Caco-2 (cell line): Measurements from ENCODE around the gene TRMT112. TPM values are rescaled to one million over a fixed set of nuclear protein-coding genes. Genes with fewer than 3 reads are reported as not detected.

ENCODE experiments used
- BruUV-seq: library from RNA; stranded (reverse); fragments of 400-500 nt; replicated peaks from 2 replicates; lab custom pipeline; 2021; lab: Mats Ljungman, UMichigan
- CTCF ChIA-PET: fragments of 300-600 bp; sonication (Branson Sonifier 250); formaldehyde crosslinking; loops from one replicate; lab custom pipeline; 2022; ENCODE audit warnings: antibody characterized with exemption; lab: Charles Lee
- POLR2A ChIA-PET: fragments of 300-600 bp; sonication (Branson Sonifier 250); formaldehyde crosslinking; loops from one replicate; lab custom pipeline; 2022; ENCODE audit warnings: antibody characterized with exemption; lab: Charles Lee
- DNase-seq, 2 experiments: peaks; one replicate each; pipeline versions ENCODE4 v3.0.0 to v3.0.0-alpha.2; 2020 to 2022
- H3K27me3 ChIP-seq: replicated peaks from 2 replicates; pipeline ENCODE4 v1.6.0; 2011; ENCODE audit warnings: low read length; ENCODE audit not compliant: control insufficient read depth, insufficient read depth
- H3K36me3 ChIP-seq: 2 replicates; pipeline ENCODE4 v1.5.1; 2011; ENCODE audit warnings: low read length; ENCODE audit not compliant: control insufficient read depth, insufficient read depth
- H3K4me1 ChIP-seq: fragments of 250-450 bp; sonication (Bioruptor Pico); 2 replicates; pipeline ENCODE4 v1.5.1; 2020; ENCODE audit warnings: mild to moderate bottlenecking
- H3K4me3 ChIP-seq: 2 replicates; pipeline ENCODE4 v1.5.1; 2011; ENCODE audit warnings: low read depth, mild to moderate bottlenecking, control low read depth, low read length
- H3K9me3 ChIP-seq: fragments of 250-450 bp; sonication (Bioruptor Pico); 2 replicates; pipeline ENCODE4 v1.5.1; 2020; ENCODE audit warnings: mild to moderate bottlenecking, moderate library complexity
- H3K27ac Mint-ChIP-seq: one replicate; pipeline ENCODE4 v1.8.0; 2022; ENCODE audit warnings: mixed read lengths; ENCODE audit not compliant: unreplicated experiment
- H3K27me3 Mint-ChIP-seq: one replicate; pipeline ENCODE4 v1.8.0; 2022; ENCODE audit warnings: mixed read lengths; ENCODE audit not compliant: insufficient read depth, unreplicated experiment
- H3K36me3 Mint-ChIP-seq: one replicate; pipeline ENCODE4 v1.8.0; 2022; ENCODE audit warnings: mild to moderate bottlenecking, mixed read lengths; ENCODE audit not compliant: insufficient read depth, unreplicated experiment
- H3K4me1 Mint-ChIP-seq: one replicate; pipeline ENCODE4 v1.8.0; 2022; ENCODE audit warnings: low read depth, mixed read lengths; ENCODE audit not compliant: unreplicated experiment
- H3K4me3 Mint-ChIP-seq: one replicate; pipeline ENCODE4 v1.8.0; 2022; ENCODE audit warnings: mild to moderate bottlenecking, moderate library complexity, mixed read lengths; ENCODE audit not compliant: unreplicated experiment
- H3K9me3 Mint-ChIP-seq: one replicate; pipeline ENCODE4 v1.8.0; 2022; ENCODE audit warnings: mixed read lengths; ENCODE audit not compliant: unreplicated experiment
- intact Hi-C: fragments of 100-400 bp; cut with micrococcal nuclease; formaldehyde crosslinking; loops from one replicate; pipeline ENCODE4 v1.10.0; 2022; ENCODE audit not compliant: unreplicated experiment
- total RNA-seq: library from RNA; stranded (reverse); gene quantifications from 2 replicates; pipeline ENCODE4 v1.2.3, GENCODE V29; 2022
- TF ChIP-seq, protein P1 (sequence below), 2 experiments: fragments of 200-600 bp in 1 of 2; IDR thresholded peaks; 1 replicate in 1 of 2; 2 replicates in 1 of 2; pipeline versions ENCODE4 v1.5.1 to v1.8.0; 2011 to 2022; ENCODE audit warnings: antibody characterized with exemption in 1 of 2, control low read depth in 1 of 2, inconsistent platforms in 1 of 2, low read depth in 1 of 2, low read length in 1 of 2, mild to moderate bottlenecking in 1 of 2, moderate library complexity in 1 of 2; ENCODE audit not compliant: insufficient read depth in 1 of 2, severe bottlenecking in 1 of 2, unreplicated experiment in 1 of 2

The TRMT112 gene
- total RNA-seq, 1 experiment from 2014 or later: 246 TPM

DNA sequence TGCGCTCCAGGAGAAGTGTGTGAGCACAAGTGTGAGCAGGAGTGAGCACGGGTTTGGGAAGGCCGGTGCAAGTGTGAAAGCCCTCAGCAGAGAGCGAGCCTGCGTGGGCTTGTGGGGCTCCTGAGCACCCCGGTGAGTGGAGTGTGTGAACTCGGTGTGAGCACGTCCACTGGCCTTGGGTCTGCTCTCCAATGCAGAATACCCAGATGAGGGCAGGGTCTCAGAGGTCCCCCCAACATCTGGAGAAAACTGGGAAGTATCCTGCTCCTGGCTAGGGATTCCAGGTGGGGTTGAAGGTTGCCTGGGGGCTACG is 10.8 kb downstream of the TRMT112 start:
- no peak for DNase-seq
- Mint-ChIP-seq H3K27me3 (no peaks in the 10 kb centered on the region), H3K4me1 (peaks cover 9% of the 10 kb centered on the region), H3K4me3 (peak overlapping the region; percentile 97), H3K9me3 (no peaks in the 10 kb centered on the region), H3K36me3 (peaks cover 55% of the 10 kb centered on the region), H3K27ac (peak overlapping the region; percentile 96)
- peaks cover 3% of the 10 kb centered on the region; the same call in 1 of the 2 replicates for H3K36me3 ChIP-seq
- H3K9me3 ChIP-seq: no peaks in the 10 kb centered on the region
- peaks cover 32% of the 10 kb centered on the region for H3K4me1 ChIP-seq
- H3K27me3 ChIP-seq: no peaks in the 10 kb centered on the region
- ChIA-PET CTCF (interaction anchor here (0.8 to 2.2 kb wide), 2 partner anchors 11 to 49 kb away, joined by 3 to 7 read pairs; partner anchors contain the start of genes PRDX5 and TRMT112), POLR2A (interaction anchor here (3.5 kb wide), 1 partner anchor 11 kb away, joined by 86 read pairs; the partner anchor contains the start of genes PRDX5 and TRMT112)
- H3K4me3 ChIP-seq: peak overlapping the region; percentile 65
- intact Hi-C loops: no loop called here
- TF ChIP-seq, protein P1, sequence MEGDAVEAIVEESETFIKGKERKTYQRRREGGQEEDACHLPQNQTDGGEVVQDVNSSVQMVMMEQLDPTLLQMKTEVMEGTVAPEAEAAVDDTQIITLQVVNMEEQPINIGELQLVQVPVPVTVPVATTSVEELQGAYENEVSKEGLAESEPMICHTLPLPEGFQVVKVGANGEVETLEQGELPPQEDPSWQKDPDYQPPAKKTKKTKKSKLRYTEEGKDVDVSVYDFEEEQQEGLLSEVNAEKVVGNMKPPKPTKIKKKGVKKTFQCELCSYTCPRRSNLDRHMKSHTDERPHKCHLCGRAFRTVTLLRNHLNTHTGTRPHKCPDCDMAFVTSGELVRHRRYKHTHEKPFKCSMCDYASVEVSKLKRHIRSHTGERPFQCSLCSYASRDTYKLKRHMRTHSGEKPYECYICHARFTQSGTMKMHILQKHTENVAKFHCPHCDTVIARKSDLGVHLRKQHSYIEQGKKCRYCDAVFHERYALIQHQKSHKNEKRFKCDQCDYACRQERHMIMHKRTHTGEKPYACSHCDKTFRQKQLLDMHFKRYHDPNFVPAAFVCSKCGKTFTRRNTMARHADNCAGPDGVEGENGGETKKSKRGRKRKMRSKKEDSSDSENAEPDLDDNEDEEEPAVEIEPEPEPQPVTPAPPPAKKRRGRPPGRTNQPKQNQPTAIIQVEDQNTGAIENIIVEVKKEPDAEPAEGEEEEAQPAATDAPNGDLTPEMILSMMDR (IDR thresholded peaks at IDR 0.05; ENCODE audit: insufficient read depth in 1 of 2, low read depth in 1 of 2, low read length in 1 of 2, severe bottlenecking in 1 of 2, unreplicated experiment in 1 of 2): no peak
- TSS peak; percentile 71 for BruUV-seq

DNA sequence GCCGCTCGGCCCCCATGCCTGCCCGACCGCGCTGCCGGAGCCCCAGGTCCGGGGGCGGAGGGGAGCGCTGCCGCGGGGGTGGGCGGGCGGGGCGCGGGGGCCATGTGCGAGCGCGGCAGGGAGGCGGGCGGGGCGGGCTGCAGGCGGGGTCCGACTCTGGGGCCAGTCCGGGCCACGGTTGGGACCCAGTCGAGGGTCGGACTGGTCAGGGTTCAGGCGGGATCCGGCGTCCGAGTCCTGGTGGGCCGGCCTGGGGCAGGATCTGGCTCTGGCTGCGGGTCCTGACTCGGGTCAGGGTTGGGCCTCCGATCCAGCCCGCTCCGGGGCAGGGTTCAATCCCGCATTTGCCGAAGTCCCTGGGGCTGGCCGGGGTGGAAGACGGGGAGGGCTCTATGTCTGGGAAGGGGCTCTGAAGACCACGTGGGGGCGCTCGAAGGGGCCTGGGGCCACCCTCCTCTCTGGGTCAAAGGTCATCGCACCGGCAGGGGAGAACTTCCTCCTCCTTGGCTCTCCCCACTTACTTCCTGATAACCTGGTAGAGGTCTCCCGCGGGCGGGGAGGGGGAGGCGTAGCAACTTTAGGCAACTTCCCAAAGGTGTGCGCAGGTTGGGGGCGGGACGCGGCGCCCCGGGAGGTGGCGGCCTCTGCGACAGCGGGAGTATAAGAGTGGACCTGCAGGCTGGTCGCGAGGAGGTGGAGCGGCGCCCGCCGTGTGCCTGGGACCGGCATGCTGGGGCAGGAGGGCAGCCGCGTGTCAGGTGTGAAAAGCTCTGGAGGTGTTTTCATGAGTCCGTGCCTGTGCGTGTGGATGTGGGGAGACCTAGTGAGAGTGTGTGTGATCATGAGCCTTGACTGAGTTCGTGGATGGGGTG is 11.4 kb downstream of the TRMT112 start:
- Histone ChIP-seq H3K4me1 (peaks cover 30% of the 10 kb centered on the region), H3K4me3 (peak overlapping the region; percentile 65), H3K36me3 (peaks cover 3% of the 10 kb centered on the region; the same call in 1 of the 2 replicates), H3K27me3 (no peaks in the 10 kb centered on the region), H3K9me3 (no peaks in the 10 kb centered on the region)
- CTCF ChIA-PET: interaction anchor here (0.6 to 5.8 kb wide), 7 partner anchors 12 to 54 kb away, joined by 3 to 61 read pairs (median 8); partner anchors contain the start of genes PLCB3, PRDX5 and TRMT112
- TF ChIP-seq, protein P1 (IDR thresholded peaks at IDR 0.05; ENCODE audit: insufficient read depth in 1 of 2, low read depth in 1 of 2, low read length in 1 of 2, severe bottlenecking in 1 of 2, unreplicated experiment in 1 of 2): peak in 1 of 2 experiments; percentile 66
- no peaks in the 10 kb centered on the region for H3K9me3 Mint-ChIP-seq
- peaks cover 49% of the 10 kb centered on the region for H3K36me3 Mint-ChIP-seq
- H3K27ac Mint-ChIP-seq: peak overlapping the region; percentile 96
- peaks cover 9% of the 10 kb centered on the region for H3K4me1 Mint-ChIP-seq
- peak overlapping the region; percentile 97 for H3K4me3 Mint-ChIP-seq
- DNase-seq: peak; percentile 97 to 98
- POLR2A ChIA-PET: interaction anchor here (0.6 to 3.5 kb wide), 8 partner anchors 11 to 1714 kb away, joined by 3 to 86 read pairs (median 5); partner anchors contain the start of genes PRDX5, SAC3D1, TRMT112 and TUT1
- H3K27me3 Mint-ChIP-seq: no peaks in the 10 kb centered on the region
- intact Hi-C loops: loop anchor here (1.0 to 2.0 kb wide), 4 partner anchors 11 to 65 kb away; partner anchors contain the start of genes BAD, FKBP2, GPR137 and TRMT112
- BruUV-seq: no TSS peak

DNA sequence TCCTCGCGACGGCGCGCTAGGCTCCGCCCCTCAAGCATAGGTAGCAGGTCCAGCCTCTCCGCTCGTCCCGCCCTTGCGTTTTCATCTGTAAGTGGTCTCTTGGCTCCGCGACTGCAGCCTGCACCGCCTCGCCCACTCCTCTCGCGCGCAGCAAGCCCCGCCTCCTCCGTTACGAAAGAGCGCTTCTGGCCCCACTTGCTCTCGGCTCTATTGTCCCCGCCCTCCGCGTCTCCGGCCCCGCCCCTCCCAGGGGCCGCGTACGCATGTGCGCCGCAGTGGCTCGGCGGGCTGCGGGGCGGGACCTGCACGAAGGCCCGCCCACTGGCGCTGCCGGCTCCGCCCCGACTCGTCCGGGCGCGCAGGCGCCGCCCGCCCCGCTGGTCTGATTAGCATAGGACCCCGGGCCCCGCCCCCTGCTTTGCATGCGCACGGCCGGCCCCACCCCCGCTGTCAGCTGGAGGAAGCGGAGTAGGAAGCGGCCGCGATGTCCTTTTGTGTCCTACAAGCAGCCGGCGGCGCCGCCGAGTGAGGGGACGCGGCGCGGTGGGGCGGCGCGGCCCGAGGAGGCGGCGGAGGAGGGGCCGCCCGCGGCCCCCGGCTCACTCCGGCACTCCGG is 12.2 kb downstream of the TRMT112 start, which contains the start of gene ESRRA:
Gene ESRRA, plus strand, starts transcription at position 450 of the 616 bp plus-strand sequence. CDS start 1,656 bp downstream, outside the sequence.
- ChIA-PET CTCF (interaction anchor here (0.5 to 5.8 kb wide), 22 partner anchors 9 to 119 kb away, joined by 3 to 61 read pairs (median 5); partner anchors contain the start of genes BAD, FKBP2, GPR137 and NUDT22), POLR2A (interaction anchor here (0.6 to 3.5 kb wide), 15 partner anchors 12 to 1714 kb away, joined by 3 to 86 read pairs (median 6); partner anchors contain the start of genes BAD, FKBP2, PLCB3 and PRDX5)
- H3K4me1 Mint-ChIP-seq: peaks cover 9% of the 10 kb centered on the region
- peaks cover 48% of the 10 kb centered on the region for H3K36me3 Mint-ChIP-seq
- intact Hi-C loops: loop anchor here (1.0 to 2.0 kb wide), 4 partner anchors 12 to 64 kb away; partner anchors contain the start of genes BAD, FKBP2, GPR137 and TRMT112
- Histone ChIP-seq H3K36me3 (peaks cover 3% of the 10 kb centered on the region; the same call in 1 of the 2 replicates), H3K4me1 (peaks cover 28% of the 10 kb centered on the region), H3K27me3 (no peaks in the 10 kb centered on the region), H3K9me3 (no peaks in the 10 kb centered on the region), H3K4me3 (peak within 1 kb of the TSS; percentile 65)
- no peaks in the 10 kb centered on the region for H3K27me3 Mint-ChIP-seq
- H3K9me3 Mint-ChIP-seq: no peaks in the 10 kb centered on the region
- peak within 1 kb of the TSS; percentile 99 for H3K27ac Mint-ChIP-seq
- TF ChIP-seq, protein P1 (IDR thresholded peaks at IDR 0.05; ENCODE audit: insufficient read depth in 1 of 2, low read depth in 1 of 2, low read length in 1 of 2, severe bottlenecking in 1 of 2, unreplicated experiment in 1 of 2): no peak
- BruUV-seq: no TSS peak
- peak; percentile 99 to 100 for DNase-seq
- peak within 1 kb of the TSS; percentile 97 for H3K4me3 Mint-ChIP-seq
